Left colon (tissue), 2 donors: ENCODE results near the gene GCAT. TPM values are rescaled to one million over a fixed set of nuclear protein-coding genes. Genes with fewer than 3 reads are reported as not detected.
A peak's percentile ranks its signal among the peaks of the same experiment; 100 is the strongest.

Experiments used
- ATAC-seq: fragments of 200-7000 bp; cut with Tn5 transposase; one replicate; pipeline ENCODE4 v1.9.1; 2020; ENCODE audit warnings: mild to moderate bottlenecking, moderate library complexity
- DNase-seq, 2 donors: peaks; one replicate each; pipeline ENCODE4 v3.0.0-alpha.2; 2020
- intact Hi-C, 2 donors: fragments of 100-400 bp; cut with DNase I in 1 of 2; cut with micrococcal nuclease in 1 of 2; formaldehyde crosslinking; loops; one replicate each; pipeline versions ENCODE4 v1.11.2 to v1.14.0; 2022; cut with DNase I, micrococcal nuclease
- long read RNA-seq: library from polyadenylated mRNA; unstranded; transcript quantifications from one replicate; pipeline ENCODE4 v2.0.0, GENCODE V29; 2021
- total RNA-seq, 2 donors: library from RNA; stranded (reverse); fragmentation: NEBNext Ultra II Directional; extraction: Animal tissue kit (Norgen Biotek cat#: 25700); gene quantifications; one replicate each; pipeline ENCODE4 v1.2.1, GENCODE V29; 2021
- donor health status: DM: no; HTN: no; CAD: no.
- donor health status: DM: yes; HTN: yes; CAD: no.

The GCAT gene
- 10 to 100 TPM; 10.2 to 10.6 TPM for total RNA-seq
- long read RNA-seq, transcript GCAT-201 (9 exons, 1,497 nt) = major isoform, 19 of 25 reads
- long read RNA-seq, partial matches to known transcripts = 0 of 25 reads
- long read RNA-seq, other reads (novel, unspliced or antisense) = 6 of 25 reads

- intact Hi-C loops = no loop called here
These were observed at the start of gene GCAT for GRCh38 chr22:37807410-37808293. GCAT (plus strand) TSS chr22:37807934; CDS start chr22:37807968, 34 bp downstream.

GRCh38 chr22:37758694-37759093, 49.0 kb upstream of the GCAT start:
- no peak for ATAC-seq
- intact Hi-C loops = no loop called here
- no peak for DNase-seq

More at GRCh38 chr22:37807410-37808293, at the start of gene GCAT:
- ATAC-seq (peak; percentile 76), DNase-seq (peak; percentile 96 to 97)

GRCh38 chr22:37759281-37759680, 48.5 kb upstream of the GCAT start:
- ATAC-seq (no peak), DNase-seq (no peak)
- intact Hi-C loops = no loop called here

GRCh38 chr22:37760152-37760551, 47.6 kb upstream of the GCAT start:
- DNase-seq (no peak), ATAC-seq (no peak)
- intact Hi-C loops = no loop called here

- ATAC-seq = no peak
- no peak for DNase-seq
- intact Hi-C loops = no loop called here
These were observed 45.3 kb upstream of the GCAT start for GRCh38 chr22:37762389-37762836.

GRCh38 chr22:37763012-37763411, 44.7 kb upstream of the GCAT start:
- DNase-seq = no peak
- ATAC-seq = no peak
- intact Hi-C loops = no loop called here

- intact Hi-C loops = no loop called here
- DNase-seq = no peak
- no peak for ATAC-seq
These were observed 44.1 kb upstream of the GCAT start for GRCh38 chr22:37763652-37764051.

GRCh38 chr22:37764622-37765021, 43.1 kb upstream of the GCAT start:
- DNase-seq = no peak
- no peak for ATAC-seq
- intact Hi-C loops = no loop called here

GRCh38 chr22:37765498-37765897, 42.2 kb upstream of the GCAT start:
- intact Hi-C loops = no loop called here
- DNase-seq (no peak), ATAC-seq (no peak)

GRCh38 chr22:37765953-37766576, 41.7 kb upstream of the GCAT start:
- peak; percentile 5 for ATAC-seq
- DNase-seq = no peak
- intact Hi-C loops = no loop called here

- DNase-seq (no peak), ATAC-seq (peak; percentile 30)
- intact Hi-C loops = no loop called here
These were observed 39.5 kb upstream of the GCAT start for GRCh38 chr22:37768273-37768672.

GRCh38 chr22:37769056-37769455, 38.7 kb upstream of the GCAT start:
- ATAC-seq (no peak), DNase-seq (no peak)
- intact Hi-C loops = no loop called here

GRCh38 chr22:37771081-37771480, 36.7 kb upstream of the GCAT start:
- intact Hi-C loops = no loop called here
- no peak for DNase-seq
- no peak for ATAC-seq

- DNase-seq (no peak), ATAC-seq (no peak)
- intact Hi-C loops = no loop called here
These were observed 35.9 kb upstream of the GCAT start for GRCh38 chr22:37771702-37772427.

- intact Hi-C loops = no loop called here
- ATAC-seq (no peak), DNase-seq (no peak)
These were observed 33.0 kb upstream of the GCAT start for GRCh38 chr22:37774728-37775127.

GRCh38 chr22:37775785-37776638, 31.7 kb upstream of the GCAT start:
- no peak for DNase-seq
- intact Hi-C loops = no loop called here
- ATAC-seq = no peak

GRCh38 chr22:37776639-37777005, 31.1 kb upstream of the GCAT start:
- ATAC-seq = peak; percentile 5

GRCh38 chr22:37777122-37777687, 30.5 kb upstream of the GCAT start:
- ATAC-seq = peak; percentile 73
- DNase-seq = peak; percentile 53 to 79
- intact Hi-C loops = no loop called here

More at GRCh38 chr22:37776639-37777005, 31.1 kb upstream of the GCAT start:
- intact Hi-C loops = no loop called here
- DNase-seq = no peak
